Kidney epithelial cell (primary cell): ENCODE data around the gene METRNL. TPM values are rescaled to one million over a fixed set of nuclear protein-coding genes. Genes with fewer than 3 reads are reported as not detected.
"Not testable (repeated sequence)": the region's sequence is repeated elsewhere in the genome, so short reads cannot be mapped to it uniquely, and the experiment has no call there.

Source experiments
- DNase-seq: peaks from one replicate; pipeline ENCODE4 v3.0.0-alpha.2; 2010; ENCODE audit warnings: low read depth
- H3K27me3 ChIP-seq: 2 replicates; pipeline ENCODE4 v1.6.0; 2011; ENCODE audit warnings: low read length; ENCODE audit not compliant: control insufficient read depth, insufficient read depth
- H3K36me3 ChIP-seq: 2 replicates; pipeline ENCODE4 v1.5.1; 2011; ENCODE audit warnings: low read length; ENCODE audit not compliant: control insufficient read depth, insufficient read depth
- H3K4me3 ChIP-seq: 2 replicates; pipeline ENCODE4 v1.5.1; 2011; ENCODE audit warnings: low read depth, mild to moderate bottlenecking, control low read depth, low read length
- CTCF ChIP-seq: IDR thresholded peaks from 2 replicates; pipeline ENCODE4 v1.5.1; 2011; ENCODE audit warnings: mild to moderate bottlenecking, moderate library complexity, low read length, control low read depth, inconsistent platforms; ENCODE audit not compliant: insufficient read depth, poor library complexity, severe bottlenecking
- total RNA-seq: library from RNA; depleted of rRNA; stranded (reverse); fragments of >200 nt; gene quantifications from 2 replicates; pipeline ENCODE4 v1.2.3, GENCODE V29; 2015

The METRNL gene
- total RNA-seq, 1 donor from 2014 or later, result 91.5 TPM

- Histone ChIP-seq H3K4me3 (no peak overlapping the region), H3K27me3 (no peaks in the 10 kb centered on the region), H3K36me3 (no peaks in the 10 kb centered on the region)
- no peak for TF ChIP-seq CTCF
- DNase-seq, result no peak
Observed at GRCh38 chr17:83041305-83041704, 38.1 kb upstream of the METRNL start.

GRCh38 chr17:83042522-83043158 is 36.8 kb upstream of the METRNL start:
- DNase-seq, result no peak
- Histone ChIP-seq H3K4me3 (no peak overlapping the region), H3K36me3 (no peaks in the 10 kb centered on the region), H3K27me3 (no peaks in the 10 kb centered on the region)
- TF ChIP-seq CTCF, result no peak

- H3K4me3 ChIP-seq, H3K36me3 ChIP-seq, H3K27me3 ChIP-seq, DNase-seq: not testable (repeated sequence)
Observed at GRCh38 chr17:83044479-83044878, 34.9 kb upstream of the METRNL start.

- H3K36me3 ChIP-seq, result no peaks in the 10 kb centered on the region
- H3K27me3 ChIP-seq, result no peaks in the 10 kb centered on the region
- no peak for DNase-seq
- TF ChIP-seq CTCF, result no peak
- H3K4me3 ChIP-seq, result no peak overlapping the region
Observed at GRCh38 chr17:83046448-83047181, 32.8 kb upstream of the METRNL start.

GRCh38 chr17:83047182-83047478 is 32.3 kb upstream of the METRNL start:
- H3K27me3 ChIP-seq, result no peaks in the 10 kb centered on the region
- no peak for TF ChIP-seq CTCF
- no peak overlapping the region for H3K4me3 ChIP-seq
- no peaks in the 10 kb centered on the region for H3K36me3 ChIP-seq
- no peak for DNase-seq

DNA sequence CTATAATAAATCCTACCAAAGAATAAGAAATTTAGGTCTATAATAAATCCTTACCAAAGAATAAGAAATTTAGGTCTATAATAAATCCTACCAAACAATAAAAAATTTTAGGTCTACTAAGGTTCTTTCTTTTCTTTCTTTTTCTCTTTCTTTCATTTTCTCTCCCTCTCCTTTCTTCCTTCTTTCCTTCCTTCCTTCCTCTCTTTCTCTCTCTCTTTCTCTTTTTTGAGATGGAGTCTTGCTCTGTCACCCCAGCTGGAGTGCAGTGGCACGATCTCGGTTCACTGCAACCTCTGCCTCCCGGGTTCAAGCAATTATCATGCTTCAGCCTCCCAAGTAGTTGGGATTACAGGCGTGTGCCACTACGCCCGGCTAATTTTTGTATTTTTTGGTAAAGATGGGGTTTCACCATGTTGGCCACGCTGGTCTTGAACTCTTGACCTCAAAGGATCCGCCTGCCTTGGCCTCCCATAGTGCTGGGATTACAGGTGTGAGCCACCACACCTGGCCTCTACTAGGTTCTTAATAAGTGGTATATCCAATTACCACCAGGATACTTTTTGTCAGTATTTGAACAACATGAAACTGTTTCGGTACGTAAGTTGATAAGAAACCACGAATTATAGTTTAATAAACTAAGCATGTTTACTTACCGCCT is 31.5 kb upstream of the METRNL start:
- H3K4me3 ChIP-seq, H3K27me3 ChIP-seq, H3K36me3 ChIP-seq, DNase-seq: not testable (repeated sequence)
